GM06990 (cell line): ENCODE results near the gene ZBTB33.

Experiments used
- DNase-seq: peaks from one replicate; pipeline ENCODE4 v3.0.0-alpha.2; 2011; ENCODE audit not compliant: insufficient read length; ENCODE audit errors: extremely low read depth
- H3K27me3 ChIP-seq: replicated peaks from 2 replicates; pipeline ENCODE4 v1.6.0; 2011; ENCODE audit warnings: low read length; ENCODE audit not compliant: control insufficient read depth, insufficient read depth
- H3K36me3 ChIP-seq: 2 replicates; pipeline ENCODE4 v1.5.1; 2011; ENCODE audit warnings: low read length; ENCODE audit not compliant: control insufficient read depth, insufficient read depth
- H3K4me3 ChIP-seq: replicated peaks from 2 replicates; pipeline ENCODE4 v1.5.1; 2011; ENCODE audit warnings: low read depth, mild to moderate bottlenecking, control low read depth, low read length
- TF ChIP-seq, protein P1 (sequence below): IDR thresholded peaks from 2 replicates; pipeline ENCODE4 v1.5.1; 2011; ENCODE audit warnings: low read length, control low read depth, mild to moderate bottlenecking, inconsistent platforms; ENCODE audit not compliant: insufficient read depth, poor library complexity, severe bottlenecking

The ZBTB33 gene

DNA sequence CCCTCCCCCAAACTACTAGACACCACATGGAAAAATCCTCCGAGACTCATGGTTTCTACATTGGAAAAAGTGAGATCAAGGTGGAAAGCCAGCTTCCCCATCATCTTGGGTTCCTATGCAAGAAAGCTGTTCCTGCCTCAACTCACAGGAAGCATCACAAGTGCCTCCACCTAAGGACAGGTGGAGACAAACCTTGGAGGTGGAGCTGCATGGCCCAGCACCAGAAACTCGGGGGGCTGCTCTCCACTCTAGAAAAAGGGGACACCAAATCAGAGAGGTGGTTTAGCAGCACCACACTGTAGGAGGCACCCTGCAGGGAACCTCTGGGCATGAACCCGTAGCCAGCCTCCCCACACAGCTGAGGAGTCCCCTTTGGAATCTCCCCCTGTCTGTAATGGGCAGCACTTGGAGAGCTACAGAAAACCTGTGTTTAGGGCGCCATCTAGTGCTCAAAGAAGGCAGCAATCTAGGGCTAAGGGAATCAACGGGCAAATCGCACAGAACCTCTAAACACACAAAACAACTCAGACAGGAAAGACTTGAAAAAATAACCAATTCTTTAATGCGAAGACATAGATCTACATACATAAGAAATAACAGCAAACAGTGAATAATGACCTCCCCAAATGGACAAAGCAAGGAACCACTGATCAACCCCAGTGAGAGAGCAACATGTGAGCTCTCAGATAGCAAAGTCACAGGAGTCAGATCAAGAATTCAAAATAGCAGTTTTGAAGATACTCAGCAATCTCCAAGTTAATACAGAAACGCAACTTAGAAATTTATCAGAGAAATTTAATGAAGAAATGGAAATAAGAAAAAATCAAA is 37.0 kb upstream of the ZBTB33 start:
- H3K36me3 ChIP-seq: no peaks in the 10 kb centered on the region
- H3K4me3 ChIP-seq: no peak overlapping the region
- H3K27me3 ChIP-seq: no peaks in the 10 kb centered on the region
- DNase-seq: peak; percentile 23
- TF ChIP-seq, protein P1, sequence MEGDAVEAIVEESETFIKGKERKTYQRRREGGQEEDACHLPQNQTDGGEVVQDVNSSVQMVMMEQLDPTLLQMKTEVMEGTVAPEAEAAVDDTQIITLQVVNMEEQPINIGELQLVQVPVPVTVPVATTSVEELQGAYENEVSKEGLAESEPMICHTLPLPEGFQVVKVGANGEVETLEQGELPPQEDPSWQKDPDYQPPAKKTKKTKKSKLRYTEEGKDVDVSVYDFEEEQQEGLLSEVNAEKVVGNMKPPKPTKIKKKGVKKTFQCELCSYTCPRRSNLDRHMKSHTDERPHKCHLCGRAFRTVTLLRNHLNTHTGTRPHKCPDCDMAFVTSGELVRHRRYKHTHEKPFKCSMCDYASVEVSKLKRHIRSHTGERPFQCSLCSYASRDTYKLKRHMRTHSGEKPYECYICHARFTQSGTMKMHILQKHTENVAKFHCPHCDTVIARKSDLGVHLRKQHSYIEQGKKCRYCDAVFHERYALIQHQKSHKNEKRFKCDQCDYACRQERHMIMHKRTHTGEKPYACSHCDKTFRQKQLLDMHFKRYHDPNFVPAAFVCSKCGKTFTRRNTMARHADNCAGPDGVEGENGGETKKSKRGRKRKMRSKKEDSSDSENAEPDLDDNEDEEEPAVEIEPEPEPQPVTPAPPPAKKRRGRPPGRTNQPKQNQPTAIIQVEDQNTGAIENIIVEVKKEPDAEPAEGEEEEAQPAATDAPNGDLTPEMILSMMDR: peak; percentile 88

DNA sequence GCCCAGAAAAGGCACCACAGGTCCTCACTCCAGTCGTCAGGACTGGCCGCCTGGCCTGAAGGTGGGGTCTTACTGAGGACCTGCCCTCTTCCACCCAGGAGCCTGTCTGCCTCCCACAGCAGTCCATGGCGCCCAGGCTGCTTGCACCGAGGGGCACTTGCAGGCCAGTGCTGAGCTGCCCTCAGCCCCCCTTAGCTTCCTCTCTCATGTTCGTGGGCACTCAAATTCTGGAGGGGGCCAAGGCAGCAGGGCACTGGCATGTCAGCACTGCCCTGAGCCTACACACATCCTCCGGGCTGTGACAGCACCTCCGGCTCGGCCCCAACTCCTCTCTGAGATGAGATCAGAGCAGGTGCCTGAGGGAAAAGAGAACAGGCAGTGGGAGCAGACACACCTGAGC is 27.2 kb upstream of the ZBTB33 start:
- H3K27me3 ChIP-seq: no peaks in the 10 kb centered on the region
- TF ChIP-seq, protein P1: no peak
- H3K4me3 ChIP-seq: no peak overlapping the region
- H3K36me3 ChIP-seq: no peaks in the 10 kb centered on the region; the same call in 1 of the 2 replicates
- DNase-seq: no peak

DNA sequence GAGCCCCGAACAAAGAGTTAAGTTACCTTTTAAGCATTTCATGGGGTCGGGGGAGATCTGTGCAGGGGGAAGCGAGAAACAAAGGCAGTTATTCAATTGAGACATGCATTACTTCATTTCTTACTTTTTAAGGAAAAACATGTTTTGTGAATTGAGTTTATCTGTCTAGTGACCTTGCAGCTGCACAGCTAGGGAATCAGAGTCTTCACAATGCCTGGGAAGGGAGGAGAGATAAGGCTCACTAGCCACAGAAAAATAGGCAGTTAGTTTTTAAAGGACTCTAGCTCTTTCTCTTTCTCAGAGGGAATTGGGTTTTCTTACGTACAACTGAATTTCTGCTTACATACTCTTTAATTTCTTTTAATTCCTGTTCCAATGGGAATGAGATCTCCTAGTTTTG is 26.2 kb upstream of the ZBTB33 start:
- TF ChIP-seq, protein P1: no peak
- no peak overlapping the region for H3K4me3 ChIP-seq
- no peak for DNase-seq
- no peaks in the 10 kb centered on the region; the same call in 1 of the 2 replicates for H3K36me3 ChIP-seq
- H3K27me3 ChIP-seq: no peaks in the 10 kb centered on the region

DNA sequence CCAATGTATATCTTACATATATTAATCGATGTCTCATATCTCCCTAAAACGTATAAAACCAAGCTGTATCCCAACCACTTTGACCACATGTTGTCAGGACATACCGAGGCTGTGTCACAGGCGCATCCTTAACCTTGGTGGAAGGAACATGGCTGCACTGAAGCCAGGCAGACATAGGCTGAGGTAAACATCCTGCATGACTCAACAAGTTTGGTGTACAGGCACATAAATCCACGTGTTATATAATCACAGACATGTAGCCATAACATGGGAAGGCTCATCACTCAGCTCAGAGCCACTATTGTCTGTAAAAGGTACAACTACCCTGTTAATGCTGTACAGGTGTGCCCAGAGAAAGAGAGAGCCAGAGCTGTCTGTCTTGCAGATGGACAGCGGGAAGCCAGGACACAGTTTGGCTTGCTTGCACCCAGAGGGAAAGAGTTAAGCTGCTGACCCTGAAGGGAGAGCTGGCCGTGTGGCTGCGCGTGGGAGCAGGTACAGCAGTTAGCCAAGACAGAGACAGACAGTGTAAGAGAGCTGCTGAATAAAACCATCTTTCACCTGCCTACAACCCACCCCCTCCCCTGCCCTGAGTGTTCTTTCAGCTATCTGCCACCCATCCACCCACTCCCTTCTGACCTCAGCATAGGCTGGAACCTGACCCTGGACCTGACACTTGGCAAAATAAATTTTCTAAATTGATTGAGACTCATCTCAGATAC is 22.3 kb upstream of the ZBTB33 start:
- no peaks in the 10 kb centered on the region for H3K27me3 ChIP-seq
- TF ChIP-seq, protein P1: no peak
- H3K4me3 ChIP-seq: no peak overlapping the region
- no peak for DNase-seq
- no peaks in the 10 kb centered on the region; the same call in 1 of the 2 replicates for H3K36me3 ChIP-seq

DNA sequence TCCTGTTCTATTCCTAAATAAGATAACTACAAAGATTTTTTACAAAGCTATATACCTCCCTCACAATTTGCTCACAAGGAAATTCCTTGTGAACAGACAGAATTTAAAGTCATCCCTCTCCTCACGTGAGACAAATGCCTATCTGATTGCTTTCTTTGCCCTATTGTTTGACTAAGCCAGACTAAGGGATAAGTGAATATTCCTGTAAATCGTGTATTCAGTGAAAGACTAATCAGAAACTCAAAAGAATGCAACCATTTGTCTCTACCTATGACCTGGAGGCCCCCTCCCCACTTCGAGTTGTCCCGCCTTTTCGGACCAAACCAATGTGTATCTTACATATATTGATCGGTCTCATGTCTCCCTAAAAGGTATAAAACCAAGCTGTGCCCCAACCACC is 15.3 kb upstream of the ZBTB33 start:
- no peaks in the 10 kb centered on the region for H3K27me3 ChIP-seq
- TF ChIP-seq, protein P1: no peak
- no peaks in the 10 kb centered on the region for H3K36me3 ChIP-seq
- H3K4me3 ChIP-seq: no peak overlapping the region
- no peak for DNase-seq
